Fibroblast of upper back skin (primary cell): ENCODE measurements around the gene RIPOR2.
A peak's percentile ranks its signal among the peaks of the same experiment; 100 is the strongest.

Source experiments
- DNase-seq: peaks from one replicate; pipeline ENCODE4 v3.0.0-alpha.2; 2013

RIPOR2 gene

DNA sequence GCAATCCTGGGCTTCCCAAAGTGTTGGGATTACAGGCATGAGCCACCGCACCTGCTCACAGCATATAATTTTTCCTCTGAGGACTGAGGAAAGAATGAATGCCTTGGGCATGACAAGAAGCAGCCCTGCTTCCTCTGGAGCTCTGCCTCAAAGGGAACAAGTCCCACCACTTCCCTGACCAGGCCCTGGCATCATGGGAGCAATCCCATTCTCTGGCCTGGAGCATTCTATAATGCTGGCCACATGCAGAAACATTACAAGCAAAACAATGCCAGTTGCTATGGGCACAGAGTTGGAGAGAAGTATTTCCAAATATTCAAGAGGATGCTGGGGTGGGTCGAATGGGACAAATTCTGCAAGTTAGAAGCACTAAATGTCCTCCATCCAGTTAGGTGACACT lies 95.6 kb downstream of the RIPOR2 start:
- no peak for DNase-seq

DNA sequence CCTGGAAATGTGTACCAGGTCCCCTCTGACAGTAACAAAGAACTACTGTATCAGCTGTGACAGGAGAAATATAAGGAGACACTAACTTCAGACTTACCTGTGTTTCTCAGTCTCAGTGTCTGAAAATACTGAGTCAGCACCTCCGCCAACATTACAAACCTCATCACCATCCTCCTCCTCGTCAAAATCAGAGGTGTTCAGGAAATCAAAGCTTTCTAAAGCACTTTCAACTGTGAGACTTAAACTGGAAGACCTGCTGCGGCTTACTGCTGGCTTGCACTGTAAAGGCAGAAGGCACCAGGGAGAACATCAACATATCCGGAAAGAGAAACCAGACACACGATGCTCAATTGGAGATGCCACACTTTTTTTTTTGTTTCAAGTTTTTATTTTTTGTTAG lies 96.8 kb downstream of the RIPOR2 start:
- no peak for DNase-seq

DNA sequence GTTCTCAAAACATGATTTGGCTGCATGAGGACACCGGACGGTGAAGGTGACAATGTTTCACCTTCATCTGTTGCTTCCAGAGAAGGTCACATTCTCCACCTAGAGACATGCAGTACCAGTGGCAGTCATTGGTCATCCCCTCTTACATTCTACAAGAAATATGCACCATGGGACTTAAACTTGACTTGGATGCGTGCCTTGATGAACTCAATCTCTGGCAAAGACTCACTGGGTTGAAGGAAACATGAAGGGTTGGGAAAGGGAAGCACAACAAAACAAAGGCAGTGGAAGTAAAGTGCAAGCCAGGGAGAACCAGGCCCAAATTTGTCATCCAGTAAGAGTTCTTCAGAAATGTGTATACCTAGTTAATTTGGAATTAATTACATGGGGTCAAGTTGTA lies 97.7 kb downstream of the RIPOR2 start:
- DNase-seq: no peak

DNA sequence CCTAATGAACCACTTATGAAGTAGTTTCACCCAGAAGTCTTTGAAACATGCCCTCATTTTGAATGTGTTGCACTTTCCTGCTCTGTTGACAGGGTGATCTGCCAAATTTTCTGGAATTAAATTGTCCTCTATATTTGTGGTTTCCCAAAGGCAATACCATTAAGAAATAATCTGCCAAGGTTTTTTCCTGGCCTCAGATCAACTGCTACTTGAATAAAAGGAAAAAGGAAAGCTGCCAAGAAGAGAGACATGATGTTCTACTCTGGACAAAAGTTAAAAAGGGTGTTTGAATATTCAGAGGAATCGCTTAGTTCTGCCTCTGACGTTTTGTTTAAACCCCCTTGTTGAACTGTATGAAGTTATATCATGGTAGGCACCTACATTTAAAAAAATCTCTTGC lies 99.7 kb downstream of the RIPOR2 start:
- peak; percentile 35 for DNase-seq

DNA sequence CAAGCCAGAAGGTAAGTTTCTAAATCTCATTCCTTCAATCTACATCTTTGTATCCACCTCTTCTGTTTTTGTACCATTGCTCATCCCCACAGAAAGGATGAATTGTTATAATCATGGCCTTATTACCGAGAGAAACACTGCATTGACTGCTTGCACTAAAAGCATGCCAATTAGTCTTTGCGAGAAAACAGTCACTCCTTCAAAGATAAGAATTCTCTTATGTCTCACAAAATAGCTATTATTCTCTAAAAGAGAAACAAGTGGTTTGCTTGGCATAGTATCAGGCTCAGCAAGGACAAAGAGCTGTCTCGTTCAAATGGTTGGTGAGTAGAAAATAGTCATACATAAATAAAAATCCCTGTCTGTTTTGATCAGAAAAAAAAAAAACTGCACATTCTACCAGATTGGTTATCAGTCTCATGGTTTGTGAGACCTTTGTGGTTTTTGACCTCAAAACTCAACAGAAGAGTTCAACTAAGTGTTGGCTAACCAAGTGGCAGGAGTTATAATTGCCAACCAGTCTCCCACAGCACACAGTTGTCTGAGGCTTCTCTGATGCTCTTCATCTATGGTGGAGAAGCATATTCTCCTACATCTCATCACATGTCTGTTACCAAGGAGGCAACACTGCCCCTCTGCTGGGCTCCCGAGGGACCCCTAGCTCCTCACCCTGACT lies 101.9 kb downstream of the RIPOR2 start:
- DNase-seq: no peak

DNA sequence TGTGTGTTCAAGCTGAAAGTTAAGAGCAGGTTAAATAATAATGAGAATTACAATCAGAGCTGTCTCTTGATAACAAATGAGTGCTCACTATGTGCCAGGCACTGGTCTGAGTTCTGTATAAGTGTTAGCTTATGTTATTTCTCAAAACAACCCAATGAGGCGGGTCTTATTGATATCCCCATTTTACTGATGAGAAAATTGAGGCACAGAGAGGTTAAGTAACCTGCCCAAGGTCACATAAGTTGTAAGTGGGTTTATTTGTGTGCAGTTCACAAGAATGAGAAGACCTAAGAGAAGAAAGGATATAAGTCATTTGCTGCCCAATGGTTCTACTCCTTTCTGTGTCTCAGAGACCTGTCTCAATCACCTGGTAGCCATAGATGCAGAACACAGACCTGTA lies 103.0 kb downstream of the RIPOR2 start:
- DNase-seq: no peak

DNA sequence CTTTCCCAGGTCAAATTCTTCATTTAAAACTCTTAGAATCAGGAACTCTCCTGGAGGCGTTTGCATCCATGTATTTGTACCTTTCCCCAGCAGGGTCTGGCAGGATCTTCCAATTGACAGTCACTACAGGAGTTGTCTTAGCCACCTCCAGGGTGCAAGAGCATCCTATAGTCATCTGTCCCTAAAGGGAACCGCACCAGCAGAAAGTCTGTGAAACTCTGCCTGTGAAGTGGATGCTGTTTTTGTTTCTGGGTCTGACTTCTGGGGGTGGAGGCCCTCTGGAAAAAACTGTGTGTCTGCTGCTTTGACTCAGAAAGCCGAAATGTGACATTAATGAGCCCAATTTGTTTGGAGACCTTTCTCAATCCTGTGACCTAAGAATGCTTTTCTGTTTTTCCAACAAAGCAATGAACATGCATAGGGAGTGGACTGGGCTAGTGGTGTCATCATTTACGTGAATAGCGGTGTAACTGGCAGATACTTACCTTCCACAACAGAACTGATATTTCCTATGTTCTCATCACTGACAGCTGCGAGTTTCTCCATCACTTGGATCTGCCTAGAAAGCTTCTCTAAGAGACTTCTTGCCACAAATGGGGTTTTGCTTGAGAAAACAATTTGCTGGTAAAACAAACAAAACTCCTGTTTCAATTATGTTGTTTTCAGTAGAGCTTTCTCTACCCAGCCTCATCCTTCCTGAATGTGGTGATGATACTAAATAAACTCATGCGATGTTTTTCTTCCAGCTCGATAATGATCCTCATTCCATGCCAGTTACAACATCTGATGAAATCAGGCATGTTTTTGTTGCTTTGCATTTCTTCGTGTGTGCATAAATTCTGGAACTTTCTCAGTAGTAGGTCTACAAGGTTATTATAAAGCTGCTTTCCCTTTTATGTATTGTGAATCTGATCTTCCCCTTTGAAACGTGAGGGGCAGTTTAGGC lies 103.7 kb downstream of the RIPOR2 start:
- no peak for DNase-seq

DNA sequence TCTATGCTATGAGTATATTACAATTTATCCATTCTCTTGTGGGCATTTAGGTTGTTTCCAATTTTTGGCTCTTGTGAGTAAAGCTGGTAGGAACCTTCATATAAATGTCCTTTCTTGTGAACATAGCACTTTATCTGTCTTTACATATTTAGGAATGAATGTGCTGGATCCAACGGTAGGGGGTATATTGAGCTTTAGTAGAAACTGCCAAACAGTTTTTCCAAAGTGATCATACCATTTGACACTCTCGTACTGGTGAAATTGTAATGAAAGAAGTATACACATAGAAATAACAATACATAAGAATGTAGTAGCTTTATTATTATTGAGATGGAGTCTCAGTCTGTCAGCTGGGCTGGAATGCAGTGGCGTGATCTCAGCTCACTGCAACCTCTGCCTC lies 106.1 kb downstream of the RIPOR2 start:
- no peak for DNase-seq

DNA sequence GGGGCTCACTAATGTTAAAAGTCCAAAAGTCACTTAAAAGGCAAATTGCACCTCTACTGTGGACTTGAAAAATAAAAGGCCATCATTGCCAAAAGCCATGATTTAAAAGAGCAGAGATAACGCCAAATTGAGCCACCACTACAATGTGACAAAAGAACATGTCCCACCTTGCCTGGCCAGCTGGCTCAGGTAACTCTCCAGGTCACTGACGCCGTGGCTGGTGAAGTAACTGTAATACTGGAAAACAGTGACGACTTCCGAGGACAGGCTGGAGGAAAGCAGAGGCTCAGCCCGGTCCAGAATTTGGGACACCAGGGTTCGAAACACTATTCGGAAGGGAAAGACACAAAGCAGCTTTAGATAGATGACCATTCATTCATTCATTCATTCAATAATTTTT lies 107.8 kb downstream of the RIPOR2 start:
- DNase-seq: no peak

DNA sequence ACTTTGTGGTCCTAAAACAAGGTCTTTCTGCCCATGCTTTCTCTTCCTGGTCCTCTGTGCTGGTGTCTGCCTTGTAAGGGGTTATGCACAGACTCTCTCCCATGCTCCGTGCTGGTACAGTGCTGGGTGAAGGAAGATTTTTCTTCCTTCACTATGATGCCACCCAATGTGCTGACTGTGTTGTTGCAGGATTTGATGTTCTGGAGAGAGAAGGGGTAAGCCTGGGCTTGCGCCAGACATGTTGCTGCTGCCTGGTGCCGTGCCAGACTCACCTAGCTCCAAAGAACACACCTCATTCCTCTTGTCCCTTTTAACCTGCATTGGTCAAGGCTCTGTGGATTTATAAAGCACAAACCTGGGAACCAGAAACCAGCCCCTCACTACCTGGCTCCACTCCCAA lies 108.6 kb downstream of the RIPOR2 start:
- no peak for DNase-seq

DNA sequence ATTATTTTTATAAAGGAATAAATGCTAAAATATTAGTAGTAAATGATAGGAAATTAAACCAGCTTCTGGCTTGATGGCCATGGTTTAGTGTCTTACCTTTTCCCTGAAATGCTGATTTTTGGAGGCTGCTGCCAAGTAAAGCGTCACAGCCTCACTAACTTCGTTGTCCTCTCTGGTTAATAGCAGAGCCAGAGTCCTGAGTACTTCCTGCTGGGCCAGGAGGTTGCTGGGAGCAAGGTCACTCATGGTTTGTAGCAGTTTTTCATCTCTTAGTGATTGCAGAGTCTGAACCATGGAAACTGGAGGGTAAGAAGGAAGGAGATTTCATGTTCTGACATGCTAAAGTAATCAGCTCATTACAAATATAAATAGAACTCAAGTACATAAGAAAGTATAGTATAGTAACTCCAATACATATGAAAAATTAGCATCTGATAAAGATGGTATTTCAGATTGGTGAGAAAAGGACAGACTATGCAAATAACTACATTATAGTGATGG lies 110.6 kb downstream of the RIPOR2 start:
- no peak for DNase-seq

DNA sequence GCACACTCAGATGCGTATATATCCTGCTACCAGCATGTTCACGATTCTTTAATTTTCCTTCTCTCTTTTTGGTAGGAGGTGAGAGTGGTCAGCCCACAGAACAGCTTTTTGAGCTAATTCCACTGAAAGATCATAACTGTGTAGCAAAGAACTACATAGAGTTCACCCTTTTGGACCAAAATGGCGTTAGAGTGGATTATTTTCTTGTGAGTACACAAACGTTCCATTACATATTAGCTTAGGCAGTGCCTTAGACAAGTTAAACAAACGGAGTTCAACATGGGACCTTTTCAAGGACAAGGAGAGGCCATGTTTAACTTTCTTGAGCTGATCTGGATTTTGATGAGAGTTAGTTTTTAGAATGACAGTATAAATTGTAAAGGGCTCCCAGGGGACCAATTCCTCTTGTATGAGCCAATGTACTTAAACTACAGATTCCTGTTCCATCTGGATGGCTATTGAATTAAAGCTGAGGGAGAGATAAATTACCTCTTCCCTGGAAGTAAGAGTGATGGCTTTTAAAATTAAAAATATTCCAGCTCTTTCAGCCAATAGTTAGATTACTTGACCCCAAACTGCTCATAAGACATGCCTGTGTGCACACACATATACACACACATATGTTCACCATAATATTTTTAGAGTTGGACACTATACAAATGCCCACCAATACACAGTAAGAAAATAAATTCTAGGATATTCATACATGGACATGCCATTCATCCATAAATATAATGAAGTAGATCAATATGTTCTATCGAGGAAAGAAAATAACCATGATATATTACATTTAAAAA lies 111.4 kb downstream of the RIPOR2 start:
- peak; percentile 46 for DNase-seq

DNA sequence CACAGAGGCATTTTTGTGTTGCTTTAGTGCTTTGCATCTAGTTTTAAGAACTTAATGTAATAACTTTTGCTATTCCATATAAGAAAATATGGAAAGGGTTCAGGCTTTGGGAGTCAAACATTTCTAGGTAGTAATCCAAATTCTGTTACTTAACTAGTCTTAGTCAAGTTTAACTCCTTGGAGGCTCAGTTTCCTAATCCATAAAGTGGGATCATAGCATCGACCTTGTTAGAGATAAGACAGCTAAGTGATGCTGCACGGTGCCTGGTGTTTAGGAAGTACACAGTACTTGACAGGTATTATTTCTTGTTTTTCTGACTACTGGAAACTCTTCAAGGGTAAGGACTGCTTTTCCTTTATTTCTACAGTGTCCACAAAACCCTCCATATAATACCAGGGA lies 112.6 kb downstream of the RIPOR2 start:
- no peak for DNase-seq

DNA sequence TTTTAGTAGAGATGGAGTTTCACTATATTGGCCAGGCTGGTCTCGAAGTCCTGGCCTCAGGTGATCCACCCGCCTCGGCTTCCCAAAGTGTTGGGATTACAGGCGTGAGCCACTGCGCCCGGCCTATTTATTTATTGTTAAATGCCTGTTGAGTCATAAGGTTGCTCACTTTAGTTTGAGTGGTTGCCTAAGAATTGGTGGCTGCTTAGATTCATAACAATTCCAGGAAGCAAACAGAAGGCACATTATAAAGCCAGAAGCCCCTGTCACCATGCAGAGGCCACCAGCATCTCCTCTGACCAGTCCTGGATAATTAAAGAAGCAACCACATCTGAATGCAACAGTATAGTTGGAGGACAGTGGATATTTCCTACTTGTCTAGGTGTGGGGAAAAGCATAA lies 113.1 kb downstream of the RIPOR2 start:
- DNase-seq: no peak

DNA sequence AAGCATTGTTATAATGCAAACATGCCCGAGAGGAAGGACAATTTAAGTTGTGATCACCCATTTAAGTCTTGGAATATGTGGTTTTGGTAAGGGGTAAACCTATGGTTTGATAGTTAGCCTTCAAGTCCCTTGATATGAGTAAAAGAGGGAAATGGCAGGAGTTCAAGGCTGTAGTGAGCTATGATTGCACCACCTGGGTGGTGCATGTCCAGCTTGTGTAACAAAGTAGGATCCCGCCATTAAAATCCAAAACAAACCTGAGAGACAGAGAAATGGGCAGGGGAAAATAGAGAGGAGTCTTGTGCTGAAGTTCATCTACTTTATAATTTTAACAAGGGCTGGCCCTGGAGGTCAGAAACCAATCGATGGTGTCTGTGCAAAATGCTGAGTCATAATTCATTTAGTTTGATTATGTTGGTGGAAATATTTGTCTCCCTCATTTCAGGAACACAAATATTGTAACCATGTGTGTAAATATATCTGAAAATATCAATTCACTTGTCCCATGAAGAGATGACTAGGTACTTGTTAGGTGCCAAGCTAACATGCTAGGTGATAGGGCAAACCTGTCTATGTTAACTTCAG lies 113.8 kb downstream of the RIPOR2 start:
- DNase-seq: no peak

DNA sequence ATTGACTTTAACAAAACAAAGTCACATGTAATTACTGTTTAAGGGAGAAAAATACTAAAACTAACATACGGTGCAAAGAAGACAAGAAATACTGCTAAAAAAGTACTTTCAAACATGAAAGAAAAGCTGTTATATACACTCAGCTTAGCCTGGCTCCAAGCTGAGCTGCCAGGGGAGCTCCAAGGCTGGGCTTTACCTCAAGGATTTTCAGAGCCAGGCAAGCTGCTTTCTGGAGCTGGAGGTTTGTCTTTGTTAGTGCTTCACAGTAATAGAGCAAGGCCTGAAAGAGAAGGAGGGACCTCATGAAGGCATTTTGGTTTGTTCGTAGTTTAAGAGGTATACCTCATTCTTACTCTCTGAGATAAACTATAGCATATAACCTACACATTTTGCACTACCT lies 117.4 kb downstream of the RIPOR2 start:
- DNase-seq: no peak

DNA sequence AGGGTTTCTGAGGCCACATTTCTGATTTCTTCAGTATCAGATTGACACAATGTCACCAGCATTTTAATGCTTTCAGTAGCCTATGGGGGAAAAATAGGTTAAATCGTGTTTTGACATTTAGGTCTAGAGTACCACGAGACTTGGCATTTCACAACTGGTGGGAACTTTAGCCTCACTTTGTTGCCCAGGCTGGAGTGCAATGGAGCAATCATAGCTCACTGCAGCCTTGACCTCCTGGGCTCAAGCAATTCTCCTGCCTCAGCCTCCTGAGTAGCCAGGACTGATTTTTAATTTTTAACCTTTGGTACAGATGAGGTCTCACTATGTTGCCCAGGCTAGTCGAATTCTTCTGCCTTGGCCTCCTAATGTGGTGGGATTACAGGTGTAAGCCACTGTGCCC lies 126.0 kb downstream of the RIPOR2 start:
- no peak for DNase-seq

DNA sequence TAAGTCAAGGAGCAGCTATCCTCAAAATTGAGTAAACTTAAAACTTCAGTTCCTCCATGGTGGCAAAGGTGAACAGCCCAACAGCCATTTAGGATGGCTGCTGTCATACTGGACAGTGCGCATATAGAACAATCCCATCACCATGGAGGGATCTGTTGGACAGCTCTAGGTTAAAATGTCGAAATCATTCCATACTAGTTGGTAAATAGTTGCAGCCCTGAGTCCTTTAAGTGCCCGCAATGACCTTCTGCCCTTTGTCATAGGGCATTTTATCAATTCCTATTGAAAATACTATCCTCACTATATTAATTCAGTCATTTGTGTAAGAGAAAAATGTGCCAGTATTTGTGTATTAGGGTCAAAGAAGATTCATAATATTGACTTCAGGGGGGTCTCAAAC lies 128.2 kb downstream of the RIPOR2 start:
- no peak for DNase-seq

DNA sequence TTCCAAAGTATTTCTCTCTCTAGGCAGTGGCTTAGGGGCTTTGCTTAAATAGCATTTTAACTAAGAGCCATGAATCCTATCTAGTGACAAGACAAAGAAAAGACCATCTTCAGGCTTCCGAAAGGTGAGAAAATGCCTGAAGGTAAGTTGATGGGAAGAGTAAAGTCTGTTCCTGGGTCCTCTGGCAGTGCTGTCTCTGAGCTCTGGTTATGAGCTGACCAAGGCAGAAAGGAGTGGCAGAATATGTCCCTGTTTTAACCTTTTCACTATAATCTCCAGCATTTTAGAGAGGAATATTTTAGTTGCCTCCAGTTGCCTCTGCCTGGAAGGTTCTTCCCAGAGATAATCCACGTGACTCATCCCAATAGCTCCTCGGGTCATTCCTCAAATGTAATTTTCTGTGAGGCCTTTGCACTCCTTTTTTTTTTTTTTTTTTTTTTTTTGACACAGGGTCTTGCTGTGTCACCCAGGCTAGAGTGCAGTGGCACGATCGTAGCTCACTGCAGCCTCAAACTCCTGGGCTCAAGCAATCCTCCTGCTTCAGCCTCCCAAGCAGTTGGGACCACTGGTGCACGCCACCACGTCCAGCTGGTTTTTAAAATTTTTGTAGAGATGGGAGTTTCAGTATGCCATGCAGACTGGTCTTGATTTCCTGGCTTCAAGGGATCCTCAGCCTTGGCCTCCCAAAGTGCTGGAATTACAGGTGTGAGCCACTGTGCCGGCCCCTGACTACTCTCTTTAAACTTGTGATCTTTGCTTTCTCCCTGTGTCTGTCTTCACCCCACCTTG lies 133.3 kb downstream of the RIPOR2 start:
- DNase-seq: peak; percentile 39

DNA sequence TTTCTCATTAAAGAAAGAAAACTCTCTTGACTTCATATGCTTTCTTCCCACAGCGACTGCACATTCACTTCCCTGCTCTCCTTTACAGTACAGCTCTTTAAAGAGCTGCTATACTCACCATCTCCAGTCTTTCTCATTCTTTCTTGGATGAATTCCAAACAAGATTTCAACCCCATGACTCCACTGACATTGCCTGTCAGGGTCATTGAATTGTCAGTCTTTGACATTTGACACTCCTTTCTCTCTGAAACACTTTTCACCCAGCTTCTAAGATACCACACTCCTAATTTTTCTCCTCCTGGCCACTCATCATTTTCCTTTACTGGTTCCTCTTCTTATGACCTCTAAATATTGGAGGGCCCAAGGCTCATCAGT lies 136.2 kb downstream of the RIPOR2 start:
- DNase-seq: no peak

DNA sequence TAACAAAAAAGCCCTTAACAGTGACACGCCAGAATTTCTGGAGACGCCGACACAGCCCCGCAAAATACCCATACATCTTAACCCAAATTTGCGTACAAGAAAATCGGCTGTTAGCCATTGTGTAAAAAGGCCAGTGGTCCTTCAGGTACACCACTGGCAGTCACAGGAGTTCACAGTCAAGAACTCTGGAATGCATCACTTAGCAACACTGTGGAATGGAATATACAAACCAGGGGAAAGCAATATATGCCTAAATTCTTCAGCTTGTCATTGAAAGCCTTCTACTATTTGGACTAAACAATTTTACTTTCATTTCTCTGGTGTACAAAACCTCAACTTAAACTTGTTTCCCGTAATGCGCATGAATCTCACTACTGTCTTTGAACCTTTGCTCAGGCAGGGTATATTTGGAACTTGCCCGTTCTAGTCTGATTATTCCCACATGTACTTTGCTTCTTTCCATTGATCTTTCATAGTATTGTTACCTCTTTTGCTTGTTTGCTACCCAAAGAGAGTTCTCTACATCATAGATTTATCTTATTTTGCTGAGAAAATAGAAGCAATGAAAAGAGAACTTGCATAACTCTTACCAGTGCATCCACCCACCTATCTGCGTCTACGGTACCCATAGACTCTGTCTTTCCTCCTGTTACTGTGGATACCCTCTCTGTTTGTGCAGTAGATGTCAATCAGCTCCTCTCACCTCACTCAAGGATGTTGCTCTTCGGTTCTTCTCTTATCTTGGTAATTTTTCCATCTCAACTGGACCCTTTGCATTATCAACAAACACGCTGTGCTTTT lies 136.8 kb downstream of the RIPOR2 start, which contains the start of gene ARMH2:
Gene ARMH2 (minus strand): TSS at position 178 of the 801 bp plus-strand sequence. CDS start 60 bp downstream, at position 118.
- no peak for DNase-seq
